GM19463 (cell line): ENCODE data around the gene HPGDS.
"Not testable (repeated sequence)": the region's sequence is repeated elsewhere in the genome, so short reads cannot be mapped to it uniquely, and the experiment has no call there.

ENCODE experiments used
- ATAC-seq: cut with Tn5 transposase; IDR thresholded peaks from one replicate; pipeline ENCODE4 v1.9.1; 2021; ENCODE audit warnings: mild to moderate bottlenecking, moderate library complexity; ENCODE audit not compliant: unreplicated experiment

The HPGDS gene

DNA sequence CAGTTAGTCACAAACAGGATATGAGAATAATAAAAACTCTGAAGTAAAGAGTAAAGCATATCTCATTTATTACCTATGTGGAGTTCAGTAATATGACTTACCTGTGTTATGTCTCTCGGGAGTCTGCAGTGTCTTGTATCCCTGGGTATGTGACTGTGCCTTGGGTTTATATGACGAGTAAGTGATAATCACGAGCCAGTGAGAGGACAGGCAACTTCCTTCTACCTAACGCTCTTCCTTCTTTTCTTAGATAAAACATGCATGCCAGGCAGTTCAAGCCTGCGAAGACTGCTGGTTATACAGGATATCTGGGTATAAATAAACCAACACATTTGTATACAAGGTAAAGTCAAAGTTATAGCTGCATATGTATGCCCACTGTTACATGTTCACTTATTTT is at the start of gene HPGDS:
HPGDS (minus strand) TSS at position 143 of the 400 bp plus-strand sequence. CDS start 8,207 bp downstream, outside the sequence.
- ATAC-seq: no peak

DNA sequence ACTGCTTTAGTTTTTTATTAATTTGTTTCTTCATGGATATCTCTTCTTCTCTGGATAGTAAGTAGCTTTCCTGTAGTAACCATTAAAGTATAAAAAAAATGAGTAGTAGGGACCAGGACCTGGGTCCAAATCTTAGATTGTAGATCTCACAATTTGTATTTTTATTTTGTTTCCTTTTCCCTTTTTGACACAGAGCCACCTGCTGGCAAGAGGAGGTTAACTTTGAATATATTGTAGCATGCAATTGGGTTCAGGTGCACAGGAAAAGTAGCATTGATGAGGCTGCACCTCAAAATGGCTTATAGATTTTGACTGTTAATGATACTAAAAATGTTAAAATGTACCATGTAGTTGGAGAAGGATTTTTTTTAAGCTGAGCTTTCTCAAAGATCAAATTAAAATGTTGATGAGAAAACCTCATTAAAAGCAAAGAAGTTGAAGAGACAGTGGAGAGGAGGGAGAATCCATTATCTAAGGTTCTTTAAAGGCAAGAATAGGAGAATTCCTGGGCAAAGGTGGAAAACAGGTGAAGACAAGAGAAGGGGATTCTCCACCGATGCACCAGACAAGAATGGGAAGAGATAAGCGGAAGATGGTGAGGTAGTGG is 48.3 kb upstream of the HPGDS start:
- ATAC-seq: no peak

DNA sequence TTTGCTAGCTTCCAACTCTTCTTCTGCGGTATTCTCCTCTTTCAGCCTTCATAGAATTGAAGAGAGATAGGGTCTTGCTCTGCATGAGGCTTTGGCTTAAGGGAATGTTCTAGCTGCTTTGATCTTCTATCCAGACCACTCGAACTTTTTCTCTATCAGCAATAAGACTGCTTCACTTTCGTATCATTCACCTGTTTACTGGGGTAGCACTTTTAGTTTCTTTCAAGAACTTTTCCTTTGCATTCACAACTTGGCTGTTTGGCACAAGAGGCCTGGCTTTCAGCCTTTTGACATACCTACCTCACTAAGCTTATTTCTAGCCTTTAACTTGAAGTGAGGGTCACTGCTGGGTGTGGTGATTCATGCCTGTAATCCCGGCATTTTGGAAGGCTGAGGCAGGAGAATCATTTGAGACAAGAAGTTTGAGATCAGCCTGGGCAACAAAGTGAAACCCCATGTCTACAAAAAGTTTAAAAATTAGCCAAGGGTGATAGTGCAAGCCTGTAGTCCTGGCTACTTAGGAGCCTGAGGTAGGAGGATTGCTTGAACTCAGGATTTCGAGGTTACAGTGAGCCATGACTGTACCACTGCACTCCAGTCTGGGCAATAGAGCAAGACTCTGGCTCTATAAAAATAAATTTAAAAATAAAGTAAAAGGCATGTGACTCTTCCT is 47.1 kb upstream of the HPGDS start:
- ATAC-seq: no peak

DNA sequence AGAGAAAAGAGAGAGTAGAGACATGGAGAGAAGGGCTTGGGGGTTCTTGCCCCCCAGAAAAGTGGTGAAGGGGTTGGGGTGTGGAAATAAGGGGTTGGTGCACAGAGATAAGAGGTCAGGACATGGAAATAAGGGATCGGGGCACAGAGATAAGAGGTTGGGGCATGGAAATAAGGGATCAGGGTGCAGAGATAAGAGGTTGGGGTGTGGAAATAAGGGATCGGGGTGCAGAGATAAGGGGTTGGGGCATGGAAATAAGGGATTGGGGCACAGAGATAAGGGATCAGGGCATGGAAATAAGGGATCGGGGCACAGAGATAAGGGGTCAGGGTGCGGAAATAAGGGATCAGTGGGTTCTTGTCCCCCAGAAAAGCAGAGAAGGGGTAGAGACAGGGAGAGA is 45.3 kb upstream of the HPGDS start:
- ATAC-seq: not testable (repeated sequence)

DNA sequence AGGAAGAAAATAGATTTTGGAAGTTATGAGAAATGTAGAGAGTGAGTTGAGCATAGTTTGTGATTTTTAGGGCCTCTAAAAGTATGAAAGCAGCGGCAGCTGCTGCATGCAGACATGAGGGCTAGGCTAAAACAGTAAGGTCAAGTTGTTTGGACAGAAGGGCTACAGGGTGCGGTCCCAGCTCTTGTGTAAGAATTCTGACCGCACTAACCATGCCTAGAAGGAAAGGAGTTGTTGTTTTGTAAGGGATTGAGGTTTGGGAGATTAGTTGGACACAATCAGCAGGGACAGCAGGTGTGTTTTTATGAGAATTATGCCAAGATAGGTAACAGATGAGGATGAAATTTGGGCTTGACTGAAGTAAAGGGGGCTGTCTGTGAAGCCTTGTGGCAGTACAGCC is 42.8 kb upstream of the HPGDS start:
- ATAC-seq: not testable (repeated sequence)

DNA sequence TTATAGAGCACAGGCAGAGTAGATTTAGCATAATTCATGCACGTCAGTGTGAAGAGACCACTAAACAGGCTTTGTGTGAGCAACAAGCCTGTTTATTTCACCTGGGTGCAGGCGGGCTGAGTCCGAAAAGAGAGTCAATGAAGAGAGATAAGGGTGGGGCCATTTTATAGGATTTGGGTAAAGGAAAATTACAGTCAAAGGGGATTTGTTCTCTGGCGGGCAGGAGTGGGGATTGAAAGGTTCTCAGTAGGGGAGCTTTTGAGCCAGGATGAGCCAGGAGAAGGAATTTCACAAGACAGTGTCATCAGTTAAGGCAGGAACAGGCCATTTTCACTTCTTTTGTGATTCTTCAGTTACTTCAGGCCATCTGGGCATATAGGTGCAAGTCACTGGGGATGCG is 40.3 kb upstream of the HPGDS start:
- not testable (repeated sequence) for ATAC-seq

DNA sequence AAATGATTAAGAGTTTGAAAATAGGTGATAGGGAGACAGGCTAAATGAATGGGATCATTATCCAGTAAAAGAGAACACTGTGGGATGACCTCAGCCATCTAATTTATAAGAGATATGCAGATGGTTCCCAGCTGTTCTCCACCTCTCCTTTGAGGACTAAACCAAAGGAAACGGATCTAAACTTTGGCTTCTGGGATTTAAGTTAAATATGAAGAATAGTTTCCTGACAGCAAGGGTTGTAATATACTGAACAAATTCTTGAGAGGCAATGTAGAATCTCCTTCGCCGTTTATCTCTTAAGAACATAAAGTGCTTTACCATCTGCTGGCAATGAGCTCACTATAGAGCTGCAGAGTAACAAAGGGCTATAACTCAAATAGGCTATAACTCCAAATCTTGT is 35.4 kb upstream of the HPGDS start:
- ATAC-seq: no peak

DNA sequence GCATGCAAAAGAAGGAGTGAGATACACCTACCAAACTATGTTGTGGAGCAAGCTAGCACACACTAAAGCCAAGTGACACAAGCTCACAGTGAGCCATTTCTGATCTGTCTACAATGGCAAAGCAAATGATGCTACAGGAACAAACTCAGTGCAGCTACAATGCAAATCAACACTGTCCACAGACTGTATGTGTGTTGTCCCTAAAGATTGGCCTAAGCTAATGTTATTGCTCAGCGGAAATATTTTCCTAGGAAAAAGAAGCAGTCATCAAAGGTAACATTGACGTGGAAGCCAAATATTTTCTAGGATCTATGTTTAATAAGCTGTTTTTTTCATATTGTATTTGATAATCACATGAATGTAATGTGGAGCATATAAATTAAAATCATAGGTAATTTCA is 34.7 kb upstream of the HPGDS start:
- ATAC-seq: no peak

DNA sequence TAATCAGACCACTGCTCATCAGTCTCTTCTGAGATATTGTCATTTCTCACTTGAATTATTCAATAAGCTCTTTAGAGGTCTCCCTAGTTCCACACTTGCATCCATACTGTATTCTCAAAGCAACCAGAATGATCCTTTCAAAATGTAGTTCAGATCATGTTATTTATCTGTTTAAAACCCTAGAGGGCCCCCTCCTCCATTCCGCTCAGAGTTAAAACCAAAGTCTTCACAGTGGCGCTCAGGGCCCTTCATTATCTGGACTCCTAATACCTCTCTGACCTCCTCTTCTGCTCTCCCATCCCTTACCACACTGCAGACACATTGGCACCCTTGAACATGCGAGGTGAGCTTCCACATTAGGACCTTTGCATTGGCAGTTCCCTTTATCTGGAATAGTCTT is 32.7 kb upstream of the HPGDS start:
- no peak for ATAC-seq

DNA sequence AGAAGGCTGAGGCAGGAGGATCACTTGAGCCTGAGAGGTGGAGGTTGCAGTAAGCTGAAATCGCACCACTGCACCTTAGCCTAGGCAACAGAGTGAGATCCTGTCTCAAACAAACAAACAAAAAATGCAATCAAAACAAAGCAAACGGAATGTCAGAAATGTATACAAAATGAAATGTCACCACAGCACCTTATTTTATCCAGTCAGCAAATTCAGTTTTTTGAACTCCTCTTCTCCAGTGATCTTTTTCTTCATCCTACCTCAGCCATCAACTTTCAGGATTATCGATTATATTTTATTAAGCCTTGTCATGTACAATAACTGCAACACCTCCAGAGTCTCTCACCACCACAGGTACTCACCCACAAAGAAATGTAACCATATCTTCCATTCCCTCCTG is 31.1 kb upstream of the HPGDS start:
- ATAC-seq: no peak

DNA sequence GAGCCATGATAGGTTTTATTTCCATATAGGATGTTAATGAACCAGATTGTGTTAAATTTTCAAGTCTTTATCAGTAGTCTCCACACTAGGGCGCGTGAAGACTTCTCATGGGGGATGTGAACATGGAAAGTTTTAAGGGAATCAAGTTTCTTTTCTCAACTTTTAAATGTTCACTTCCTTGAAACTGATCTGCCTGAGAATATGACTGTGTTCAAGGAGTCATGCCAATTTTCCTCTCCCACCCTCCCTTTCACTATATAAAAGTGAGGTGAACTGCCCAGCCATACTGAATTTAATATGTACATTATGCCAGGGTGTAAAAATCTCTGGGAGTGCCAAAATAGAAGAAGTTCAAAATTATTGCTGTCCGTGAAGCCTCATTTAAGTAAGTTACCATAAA is 30.4 kb upstream of the HPGDS start:
- no peak for ATAC-seq

DNA sequence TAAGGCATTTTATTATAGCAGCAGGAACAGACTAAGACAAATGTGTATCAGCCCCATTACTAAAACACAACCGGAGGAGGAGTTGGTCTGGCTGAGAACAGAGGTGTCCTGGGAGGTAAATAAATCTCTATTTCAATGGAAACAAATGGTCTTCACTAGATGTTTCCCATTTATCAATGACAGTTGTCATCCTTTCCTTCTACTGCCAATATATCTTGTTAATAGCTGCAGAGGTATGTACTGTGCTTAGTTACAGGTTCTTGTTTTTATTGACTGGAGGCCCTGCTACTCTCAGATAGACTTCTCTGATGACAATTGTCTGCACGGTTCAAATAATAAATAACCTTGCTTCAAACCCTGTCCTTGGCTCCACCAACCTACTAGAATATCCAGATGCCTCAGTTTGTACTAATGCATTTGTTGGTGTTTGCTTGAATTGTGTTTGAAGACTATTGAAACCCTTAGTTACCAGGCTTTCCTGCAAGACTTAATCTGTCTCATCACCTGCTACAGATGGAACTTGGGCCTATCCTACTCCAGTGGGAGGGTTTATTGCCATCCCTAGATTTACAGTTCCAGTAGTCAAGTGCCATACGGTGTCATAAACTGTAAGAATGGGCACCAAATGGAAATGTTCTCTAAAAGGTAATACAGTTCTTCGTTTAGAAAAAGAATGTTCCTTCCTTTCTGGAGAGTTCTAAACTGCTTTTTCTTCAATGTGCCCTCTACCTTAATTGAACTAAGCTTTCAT is 29.8 kb upstream of the HPGDS start:
- ATAC-seq: no peak

DNA sequence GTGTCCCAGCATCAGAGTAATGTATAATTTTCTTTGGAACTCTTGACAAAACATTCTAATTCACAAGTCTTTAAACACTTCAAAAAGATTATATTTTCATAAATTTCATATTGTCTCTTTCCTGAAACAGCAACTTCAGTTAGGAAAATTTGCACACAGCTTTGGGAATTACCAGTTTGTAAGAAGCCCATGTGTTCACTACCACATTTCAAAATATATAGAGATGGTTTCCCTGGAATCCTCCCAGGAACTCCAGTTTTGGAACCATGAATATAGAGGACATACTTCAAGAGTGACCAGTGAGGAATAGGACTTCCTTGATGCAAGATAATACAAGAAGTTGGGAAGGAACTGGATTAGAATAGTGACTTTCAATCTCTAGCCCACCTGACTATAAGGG is 28.7 kb upstream of the HPGDS start:
- no peak for ATAC-seq

DNA sequence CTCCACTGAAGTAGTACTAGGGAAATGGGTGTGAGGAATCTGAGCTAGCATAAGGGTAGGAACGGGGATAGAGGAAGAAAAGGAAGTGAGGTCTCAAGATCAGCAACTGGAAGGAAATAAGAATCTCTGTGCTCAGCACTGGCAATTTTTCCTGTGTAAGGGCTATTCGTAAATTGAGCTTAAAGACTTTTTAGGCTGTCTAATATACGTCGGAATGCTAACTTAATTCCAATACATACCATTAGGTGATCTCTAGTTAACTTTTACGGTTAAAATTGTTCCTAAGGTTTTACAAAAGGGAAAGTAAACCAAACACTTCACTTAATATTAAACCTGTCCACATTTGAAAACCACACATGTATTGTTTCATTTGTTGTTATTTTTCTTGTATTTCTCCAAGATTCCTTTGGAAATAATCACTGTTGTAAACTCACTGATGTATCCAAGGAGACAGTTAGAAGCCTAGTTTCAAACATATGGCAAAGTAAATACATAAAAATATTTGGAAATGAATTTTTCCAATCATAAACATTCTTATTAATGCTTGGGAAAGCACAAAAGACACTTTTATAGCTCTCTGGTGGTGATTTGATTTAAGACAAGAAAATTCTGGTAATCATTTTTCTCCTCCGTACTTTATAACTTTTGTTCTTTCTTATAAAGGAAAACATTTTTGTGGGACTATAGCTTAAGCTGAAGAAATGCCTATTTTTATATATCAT is 28.1 kb upstream of the HPGDS start:
- no peak for ATAC-seq

DNA sequence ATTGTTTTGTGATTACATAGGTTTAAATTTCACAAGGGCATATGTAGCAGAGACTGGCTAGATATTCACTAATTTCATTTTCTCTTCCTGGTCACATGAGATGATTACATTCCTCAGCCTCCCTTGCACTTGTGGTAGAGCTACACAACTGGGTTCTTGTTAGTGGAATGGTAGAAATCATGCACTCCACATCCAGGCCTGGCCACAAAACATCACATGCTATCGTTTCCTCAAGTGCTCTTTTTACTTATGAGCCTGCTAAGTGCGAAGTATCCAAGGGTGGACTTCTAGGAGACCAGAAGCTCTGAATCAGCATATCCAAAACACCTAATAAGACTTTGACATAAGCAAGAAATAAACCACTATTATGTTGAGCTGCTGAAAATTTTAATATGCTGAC is 26.4 kb upstream of the HPGDS start:
- ATAC-seq: no peak

DNA sequence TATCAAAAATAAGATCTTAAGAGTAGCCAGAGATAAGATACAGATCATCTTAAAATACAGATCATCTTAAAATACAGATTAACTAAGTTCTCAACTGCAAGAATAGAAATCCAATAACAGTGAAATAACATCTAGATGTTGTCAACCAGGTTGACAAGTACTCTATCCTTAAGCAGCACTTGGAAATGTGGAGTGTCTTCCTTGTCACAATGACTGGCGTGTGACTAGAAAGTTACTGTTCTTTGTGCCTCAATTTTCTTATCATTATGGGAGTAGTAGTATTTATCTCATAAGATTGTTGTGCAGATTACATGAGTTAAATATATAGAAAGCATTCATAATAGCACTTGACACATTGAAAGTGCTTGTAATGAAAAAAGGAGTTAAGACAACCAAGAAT is 25.8 kb upstream of the HPGDS start:
- ATAC-seq: no peak

DNA sequence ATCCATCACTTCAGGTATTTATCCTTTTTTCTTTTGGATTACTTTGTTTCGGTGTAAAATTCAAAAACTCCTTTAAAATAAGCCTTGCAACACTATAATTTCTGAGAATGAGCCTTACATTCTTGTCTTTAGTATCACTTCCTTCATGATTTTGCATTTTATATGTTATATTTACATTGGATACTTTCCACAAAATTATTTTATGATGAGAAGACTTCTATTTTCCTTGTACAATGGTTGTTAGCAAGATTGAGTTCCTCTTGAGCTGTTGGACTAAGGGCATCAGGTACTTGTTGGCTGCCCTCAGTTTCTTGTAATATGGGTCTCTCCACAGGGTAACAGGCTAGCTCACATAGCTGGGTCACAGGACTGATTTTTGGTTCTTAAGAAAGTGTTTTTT is 22.7 kb upstream of the HPGDS start:
- no peak for ATAC-seq

DNA sequence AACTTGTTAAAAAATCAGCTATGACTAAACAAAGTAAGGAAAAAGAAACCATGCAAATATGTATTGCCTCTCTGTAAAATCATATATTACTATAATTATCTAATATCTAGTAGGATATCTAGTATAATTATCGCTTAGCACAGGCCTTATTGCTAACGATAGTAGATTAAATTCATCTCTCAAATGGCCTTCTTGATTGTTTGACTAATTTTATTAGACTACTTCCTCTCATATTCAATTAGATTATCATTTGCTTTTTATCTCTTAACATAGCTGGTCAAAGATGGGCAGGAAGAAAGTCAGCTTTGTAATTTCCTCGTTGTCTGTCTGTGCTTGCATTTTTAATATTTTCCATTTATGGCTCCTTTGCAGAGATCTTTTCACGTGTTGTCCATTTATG is 21.9 kb upstream of the HPGDS start:
- no peak for ATAC-seq

DNA sequence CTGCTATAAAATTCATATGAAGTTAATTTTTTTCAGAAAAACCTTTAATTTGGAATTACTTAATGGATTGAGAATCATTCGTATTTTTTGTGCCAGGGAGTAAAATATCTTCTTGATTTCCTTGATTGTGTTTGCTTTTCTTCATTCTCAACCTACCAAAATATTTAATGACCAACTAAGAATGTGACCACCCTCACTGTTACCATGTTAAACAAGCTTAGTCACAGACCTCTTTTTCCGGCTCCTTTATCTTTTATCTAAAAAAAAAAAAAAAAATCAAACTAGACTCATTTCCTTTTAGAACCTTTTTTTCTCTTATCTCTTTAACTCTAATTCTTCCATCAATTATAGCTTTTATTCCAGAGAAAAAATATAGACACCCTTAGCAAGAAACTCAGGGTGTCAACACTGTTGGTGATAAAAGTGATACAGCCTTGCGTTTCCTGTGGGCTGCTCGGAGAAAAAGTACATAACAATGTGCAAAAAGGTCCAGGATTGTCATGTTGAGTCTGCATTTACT is 20.6 kb upstream of the HPGDS start:
- ATAC-seq: no peak

DNA sequence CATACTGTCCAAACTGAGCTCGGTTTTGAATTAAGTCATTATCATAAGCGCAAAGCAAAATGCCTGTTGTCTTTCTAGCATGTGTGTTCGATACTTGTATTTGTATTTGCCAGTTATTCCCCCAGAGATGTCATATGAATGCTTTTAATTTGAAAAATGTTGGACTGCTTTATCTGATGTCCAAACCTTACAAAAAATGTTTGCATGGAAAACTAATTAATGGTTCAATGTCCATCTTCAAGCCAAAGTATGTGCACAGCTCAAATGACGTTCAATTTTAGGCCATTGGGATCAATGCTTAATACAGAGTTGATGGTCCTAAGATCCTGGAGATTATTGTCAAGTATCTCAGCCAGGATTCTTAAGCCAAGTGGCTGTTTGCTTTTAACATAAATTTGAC is 17.2 kb upstream of the HPGDS start:
- no peak for ATAC-seq

DNA sequence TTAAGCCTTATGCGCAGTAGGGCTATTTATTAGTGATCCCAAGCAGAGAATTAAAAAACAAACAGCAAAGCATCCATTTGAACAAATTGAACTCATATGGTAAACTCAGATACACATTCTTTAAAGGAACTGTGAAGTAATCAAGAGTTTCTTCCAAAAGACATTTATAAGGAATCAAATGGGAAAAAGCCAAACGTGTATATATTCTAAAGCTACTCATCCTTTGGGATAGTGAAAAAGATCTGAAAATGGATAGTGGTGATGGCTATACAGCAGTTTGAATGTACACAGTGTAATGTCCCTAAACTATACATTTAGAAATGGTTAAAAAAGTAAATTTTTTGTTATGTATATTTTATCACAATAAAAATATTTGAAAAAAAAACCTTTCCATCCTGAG is 16.6 kb upstream of the HPGDS start:
- no peak for ATAC-seq
